ENCODE results near the gene ANO10. TPM values are rescaled to one million over a fixed set of nuclear protein-coding genes. Genes with fewer than 3 reads are reported as not detected.
"Not testable (repeated sequence)": the region's sequence is repeated elsewhere in the genome, so short reads cannot be mapped to it uniquely, and the experiment has no call there.

ANO10 gene
- total and polyA plus RNA-seq, 2 of the 8 experiments (the other 6 are each of a cell fraction or from before 2014, with no cell fraction given), result 38.0 to 53.2 TPM

DNA sequence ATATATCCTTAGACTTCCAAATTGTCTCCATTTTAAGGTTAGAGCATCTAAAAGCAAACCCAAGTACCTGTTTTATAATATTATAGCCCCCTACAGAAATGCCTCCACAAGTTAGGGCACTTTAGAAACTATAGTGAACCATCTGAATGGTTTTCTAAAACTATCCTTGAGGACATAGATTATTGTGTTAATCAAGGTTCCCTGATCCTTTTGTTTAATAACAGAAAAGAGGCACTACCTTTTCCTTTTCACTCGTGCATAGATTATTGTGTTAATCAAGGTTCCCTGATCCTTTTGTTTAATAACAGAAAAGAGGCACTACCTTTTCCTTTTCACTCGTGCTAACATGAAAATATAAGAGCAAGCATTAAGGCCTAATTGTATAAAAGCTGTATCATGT lies 143.0 kb downstream of the ANO10 start:
- H4K20me1 ChIP-seq (replicated peaks in 1 of 2; ENCODE audit: control insufficient read depth in 1 of 2, insufficient read depth in 2 of 2, low read length in 2 of 2); H4K91ac ChIP-seq (replicated peaks; ENCODE audit: insufficient read length, low read length); H3K56ac ChIP-seq (replicated peaks; ENCODE audit: insufficient read length, low read depth, low read length); H2BK12ac ChIP-seq (ENCODE audit: low read depth, low read length); H2BK5ac ChIP-seq (ENCODE audit: low read depth, low read length); H2AK5ac ChIP-seq (ENCODE audit: low read depth, low read length); H4K5ac ChIP-seq (ENCODE audit: insufficient read length, low read depth, low read length); H3K27ac ChIP-seq (ENCODE audit: low read depth, low read length); H2BK120ac ChIP-seq (replicated peaks; ENCODE audit: low read depth, low read length); H3K23me2 ChIP-seq (ENCODE audit: low read depth, low read length); H2BK15ac ChIP-seq (ENCODE audit: low read length); H3K9ac ChIP-seq (replicated peaks in 1 of 4; ENCODE audit: extremely low read depth in 1 of 4, low read depth in 3 of 4, low read length in 3 of 4); H3K4ac ChIP-seq (replicated peaks; ENCODE audit: insufficient read length, low read depth, low read length); H3K79me1 ChIP-seq (ENCODE audit: low read depth, low read length); H3K14ac ChIP-seq (ENCODE audit: insufficient read length); H3K23ac ChIP-seq (ENCODE audit: insufficient read length); H3K18ac ChIP-seq (ENCODE audit: extremely low read depth, low read length); H3K36me3 ChIP-seq (ENCODE audit: control insufficient read depth in 2 of 4, insufficient read depth in 4 of 4, low read length in 3 of 4); H4K8ac ChIP-seq (ENCODE audit: extremely low read depth, insufficient read depth, low read length); H3K79me2 ChIP-seq (ENCODE audit: control insufficient read depth in 1 of 2, insufficient read depth in 2 of 2, low read length in 2 of 2); H2BK20ac ChIP-seq (ENCODE audit: low read length); DNase-seq (ENCODE audit: low read depth in 1 of 2, low spot score in 2 of 2); H2AFZ ChIP-seq (ENCODE audit: low read length); H3K9me3 ChIP-seq (ENCODE audit: insufficient read depth in 2 of 2, low read depth in 1 of 2, low read length in 1 of 2); FAIRE-seq: not testable (repeated sequence)
- peak overlapping the region in 1 of 2 experiments; percentile 5; a peak in 1 of 4 replicates for H3K4me2 ChIP-seq (ENCODE audit: insufficient read depth in 1 of 2, low read depth in 2 of 2, low read length in 2 of 2)
- ChIA-PET CTCF (ENCODE audit: partially characterized antibody) (interaction anchor here (1.1 kb wide), 1 partner anchor 17 kb away, joined by 3 read pairs; no protein-coding TSS in a partner anchor), POLR2A (ENCODE audit: partially characterized antibody) (interaction anchor here (0.7 kb wide), 1 partner anchor 24 kb away, joined by 3 read pairs; no protein-coding TSS in a partner anchor)
- peaks cover 2 to 17% (median 8%) of the 10 kb centered on the region in 4 experiments; a peak in 5 of 7 replicates for H3K4me1 ChIP-seq (replicated peaks in 1 of 4; ENCODE audit: control insufficient read depth in 3 of 4, insufficient read depth in 4 of 4, low read length in 3 of 4)
- WGBS, 2 experiments (ENCODE audit: extremely low coverage in 1 of 2, insufficient coverage in 1 of 2, insufficient read length in 1 of 2, insufficient replicate concordance in 2 of 2, low coverage in 1 of 2, low lambda C conversion rate in 2 of 2, missing lambda C conversion rate in 1 of 2), result 0% methylated on average over 2 of the region's 2 CpGs; no CpG with 5 or more reads in 1 of the 2 experiments
- H3K4me3 ChIP-seq (ENCODE audit: extremely low read depth in 1 of 4, insufficient read depth in 2 of 4, low read depth in 3 of 4, low read length in 4 of 4), result peak overlapping the region in 1 of 4 experiments; percentile 43; a peak in 1 of 8 replicates
- peaks cover 4 to 21% (median 20%) of the 10 kb centered on the region in 4 experiments; a peak in 6 of 7 replicates for H3K27me3 ChIP-seq (replicated peaks in 1 of 4; ENCODE audit: control insufficient read depth in 3 of 4, extremely low read depth in 1 of 4, insufficient read depth in 3 of 4, low read length in 3 of 4)

Measured in H1 (cell line).